Body of pancreas (tissue), 4 donors: ENCODE data around the gene PTPRM. TPM values are rescaled to one million over a fixed set of nuclear protein-coding genes. Genes with fewer than 3 reads are reported as not detected.

Source experiments
- ATAC-seq: fragments of 150-250 bp; one replicate; pipeline ENCODE4 v1.9.1; 2016
- DNase-seq, 4 donors: peaks; one replicate each; pipeline ENCODE4 v3.0.0-alpha.2; 2019
- H3K27ac ChIP-seq, 4 donors: fragments of 200-600 bp; sonication (generic); 1 replicate in 3 of 4; 2 replicates in 1 of 4; pipeline versions ENCODE4 v1.5.1 to v1.6.1; 2016 to 2019; ENCODE audit warnings: mild to moderate bottlenecking in 1 of 4, mixed read lengths in 1 of 4, moderate library complexity in 1 of 4
- H3K27me3 ChIP-seq, 2 donors: fragments of 200-600 bp; sonication (generic); one replicate each; pipeline ENCODE4 v1.6.0; 2016; ENCODE audit warnings: mild to moderate bottlenecking in 1 of 2
- H3K36me3 ChIP-seq, 2 donors: fragments of 200-600 bp; sonication (generic); replicated peaks in 1 of 2; 2 replicates each; pipeline ENCODE4 v1.5.1; 2016; ENCODE audit warnings: low read depth in 2 of 2; ENCODE audit not compliant: insufficient read depth in 1 of 2
- H3K4me1 ChIP-seq: fragments of 200-600 bp; sonication (generic); one replicate; pipeline ENCODE4 v1.6.0; 2016
- H3K4me3 ChIP-seq, 2 donors: fragments of 200-600 bp; sonication (generic); 1 replicate in 1 of 2; 2 replicates in 1 of 2; pipeline ENCODE4 v1.5.1; 2016 to 2019
- H3K9me3 ChIP-seq, 3 donors: fragments of 200-600 bp; sonication (generic); 1 replicate in 2 of 3; 2 replicates in 1 of 3; pipeline ENCODE4 v1.5.1; 2016
- POLR2A ChIP-seq, 3 donors: fragments of 450-650 bp; IDR thresholded peaks; one replicate each; pipeline ENCODE4 v1.6.1; 2016; ENCODE audit warnings: antibody characterized with exemption in 3 of 3, mild to moderate bottlenecking in 2 of 3
- WGBS, 2 donors: methylation state at CpG; one replicate each; pipeline ENCODE4 v1.1.5; 2017; 5-methylcytosine and 5-hydroxymethylcytosine counted together
- intact Hi-C: fragments of 100-400 bp; cut with DNase I; formaldehyde crosslinking; loops from one replicate; pipeline ENCODE4 v1.15.1; 2023
- total RNA-seq, 2 donors: library from RNA; depleted of rRNA; stranded (reverse); fragments of >200 nt; gene quantifications; one replicate each; pipeline ENCODE4 v1.1.0, GENCODE V29; 2016
- TF ChIP-seq, protein P1 (sequence below), 7 experiments: fragments of 450-650 bp in 4 of 7; fragments of 200-600 bp in 3 of 7; sonication (generic) in 3 of 7; IDR thresholded peaks; one replicate each; pipeline ENCODE4 v1.5.1; 2016 to 2019; ENCODE audit warnings: antibody characterized with exemption in 7 of 7

Gene PTPRM
- total RNA-seq, 2 donors from 2014 or later, result 38.2 to 48.0 TPM

DNA sequence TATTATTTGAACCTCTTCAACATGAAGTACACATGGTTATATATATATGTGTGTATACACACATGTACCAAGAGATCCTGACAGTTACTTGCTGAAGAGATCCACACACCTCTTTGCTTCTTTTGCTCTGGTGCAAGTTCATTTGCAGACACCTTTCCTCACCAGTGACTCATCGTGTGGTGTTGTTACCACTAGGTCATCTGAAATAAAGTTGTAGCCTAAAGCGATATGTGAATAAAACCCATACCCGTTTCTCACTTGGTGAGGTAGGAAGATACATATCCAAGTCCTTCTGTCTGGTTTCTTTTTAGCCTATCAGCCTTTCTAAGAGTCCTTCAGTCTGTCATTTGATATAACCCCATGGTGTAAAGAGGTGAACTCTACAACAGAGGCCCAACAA, 662.7 kb downstream of the PTPRM start:
- DNase-seq (no peak), ATAC-seq (no peak)
- 90 to 96% methylated on average over 3 of the region's 3 CpGs for WGBS, 2 donors
- no peaks in the 10 kb centered on the region for H3K27me3 ChIP-seq
- H3K4me3 ChIP-seq, result no peak overlapping the region
- no peaks in the 10 kb centered on the region for H3K36me3 ChIP-seq
- no peaks in the 10 kb centered on the region for H3K4me1 ChIP-seq
- H3K9me3 ChIP-seq, result no peaks in the 10 kb centered on the region
- TF ChIP-seq, protein P1, sequence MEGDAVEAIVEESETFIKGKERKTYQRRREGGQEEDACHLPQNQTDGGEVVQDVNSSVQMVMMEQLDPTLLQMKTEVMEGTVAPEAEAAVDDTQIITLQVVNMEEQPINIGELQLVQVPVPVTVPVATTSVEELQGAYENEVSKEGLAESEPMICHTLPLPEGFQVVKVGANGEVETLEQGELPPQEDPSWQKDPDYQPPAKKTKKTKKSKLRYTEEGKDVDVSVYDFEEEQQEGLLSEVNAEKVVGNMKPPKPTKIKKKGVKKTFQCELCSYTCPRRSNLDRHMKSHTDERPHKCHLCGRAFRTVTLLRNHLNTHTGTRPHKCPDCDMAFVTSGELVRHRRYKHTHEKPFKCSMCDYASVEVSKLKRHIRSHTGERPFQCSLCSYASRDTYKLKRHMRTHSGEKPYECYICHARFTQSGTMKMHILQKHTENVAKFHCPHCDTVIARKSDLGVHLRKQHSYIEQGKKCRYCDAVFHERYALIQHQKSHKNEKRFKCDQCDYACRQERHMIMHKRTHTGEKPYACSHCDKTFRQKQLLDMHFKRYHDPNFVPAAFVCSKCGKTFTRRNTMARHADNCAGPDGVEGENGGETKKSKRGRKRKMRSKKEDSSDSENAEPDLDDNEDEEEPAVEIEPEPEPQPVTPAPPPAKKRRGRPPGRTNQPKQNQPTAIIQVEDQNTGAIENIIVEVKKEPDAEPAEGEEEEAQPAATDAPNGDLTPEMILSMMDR (IDR thresholded peaks at IDR 0.05), result no peak
- TF ChIP-seq POLR2A (IDR thresholded peaks at IDR 0.05), result no peak
- H3K27ac ChIP-seq, result no peak overlapping the region
- intact Hi-C loops, result no loop called here

DNA sequence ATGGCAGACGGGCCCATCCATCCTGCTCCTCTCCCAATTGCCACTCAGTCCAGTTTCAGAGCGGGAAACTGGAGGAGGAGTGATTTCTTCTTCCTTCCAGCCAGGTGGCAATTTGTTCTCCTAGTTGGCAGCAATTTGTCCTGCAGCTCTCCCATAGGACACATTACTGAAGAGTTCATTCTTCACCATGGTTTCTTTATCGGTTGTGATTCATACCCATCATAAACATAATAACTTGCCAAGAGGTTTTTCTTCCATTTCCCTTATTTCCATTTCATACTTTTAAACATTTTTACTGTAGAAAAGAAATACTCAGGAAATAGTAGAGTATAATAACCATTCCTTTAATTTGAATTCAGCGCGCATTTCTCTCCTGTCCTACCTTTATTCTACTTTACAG, 664.2 kb downstream of the PTPRM start:
- H3K4me1 ChIP-seq, result no peaks in the 10 kb centered on the region
- TF ChIP-seq, protein P1 (IDR thresholded peaks at IDR 0.05), result no peak
- TF ChIP-seq POLR2A (IDR thresholded peaks at IDR 0.05), result no peak

DNA sequence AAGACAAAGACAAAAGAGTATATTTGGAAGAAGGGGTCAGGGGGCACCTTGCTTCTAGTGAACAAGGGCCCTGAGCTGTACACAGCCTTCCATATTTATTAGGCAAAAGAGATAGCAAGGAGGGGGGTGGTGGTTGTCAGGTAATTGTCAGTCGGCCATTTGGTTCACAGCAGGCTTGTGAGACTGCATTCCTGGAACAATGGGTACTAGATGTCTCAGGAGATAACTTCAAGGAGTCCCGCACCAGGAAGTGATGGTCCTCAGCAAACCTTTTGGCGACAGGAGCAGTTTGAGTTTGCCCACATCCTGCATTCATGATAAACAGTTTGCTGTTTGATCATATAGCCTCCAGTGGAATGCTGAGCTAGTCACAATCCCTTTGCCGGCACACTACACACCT, 665.7 kb downstream of the PTPRM start:
- DNase-seq (no peak), ATAC-seq (no peak)
- H3K36me3 ChIP-seq, result no peaks in the 10 kb centered on the region
- H3K9me3 ChIP-seq, result no peaks in the 10 kb centered on the region
- no peaks in the 10 kb centered on the region for H3K4me1 ChIP-seq
- no peak overlapping the region for H3K27ac ChIP-seq
- no peak overlapping the region for H3K4me3 ChIP-seq
- no peaks in the 10 kb centered on the region for H3K27me3 ChIP-seq
- intact Hi-C loops, result no loop called here
- 74 to 79% methylated on average over 4 of the region's 4 CpGs for WGBS, 2 donors
- TF ChIP-seq, protein P1 (IDR thresholded peaks at IDR 0.05), result no peak
- no peak for TF ChIP-seq POLR2A (IDR thresholded peaks at IDR 0.05)

More for the DNA sequence above, 664.2 kb downstream of the PTPRM start:
- H3K9me3 ChIP-seq, result no peaks in the 10 kb centered on the region
- no peaks in the 10 kb centered on the region for H3K27me3 ChIP-seq
- H3K27ac ChIP-seq, result no peak overlapping the region
- no peak overlapping the region for H3K4me3 ChIP-seq
- 81 to 92% methylated on average over 5 of the region's 5 CpGs for WGBS, 2 donors
- no peaks in the 10 kb centered on the region for H3K36me3 ChIP-seq
- ATAC-seq (no peak), DNase-seq (no peak)
- intact Hi-C loops, result no loop called here

DNA sequence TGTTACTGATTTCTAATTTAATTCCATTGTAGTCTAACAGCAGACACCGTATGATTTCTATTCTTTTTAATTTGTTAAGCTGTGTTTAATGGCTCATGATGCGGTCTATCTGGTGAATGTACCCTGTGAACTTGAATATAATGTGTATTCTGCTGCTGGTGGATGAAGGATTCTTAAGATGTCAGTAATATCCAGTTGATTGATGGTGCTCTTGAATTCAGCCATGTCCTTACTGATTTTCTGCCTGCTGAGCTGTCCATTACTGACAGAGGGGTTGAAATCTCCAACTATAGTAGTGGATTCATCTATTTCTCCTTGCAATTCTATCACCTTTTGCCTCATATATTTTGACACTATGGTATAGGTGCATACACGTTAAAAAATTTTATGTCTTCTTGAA, 668.8 kb downstream of the PTPRM start:
- WGBS, 2 donors, result 89 to 96% methylated on average over 3 of the region's 3 CpGs
- no peak for TF ChIP-seq POLR2A (IDR thresholded peaks at IDR 0.05)
- TF ChIP-seq, protein P1 (IDR thresholded peaks at IDR 0.05), result no peak
- no peaks in the 10 kb centered on the region for H3K36me3 ChIP-seq
- DNase-seq, result no peak
- H3K9me3 ChIP-seq, result no peaks in the 10 kb centered on the region
- H3K27me3 ChIP-seq, result no peaks in the 10 kb centered on the region
- H3K27ac ChIP-seq, result no peak overlapping the region
- intact Hi-C loops, result no loop called here
- no peaks in the 10 kb centered on the region for H3K4me1 ChIP-seq
- H3K4me3 ChIP-seq, result no peak overlapping the region
- ATAC-seq, result no peak

DNA sequence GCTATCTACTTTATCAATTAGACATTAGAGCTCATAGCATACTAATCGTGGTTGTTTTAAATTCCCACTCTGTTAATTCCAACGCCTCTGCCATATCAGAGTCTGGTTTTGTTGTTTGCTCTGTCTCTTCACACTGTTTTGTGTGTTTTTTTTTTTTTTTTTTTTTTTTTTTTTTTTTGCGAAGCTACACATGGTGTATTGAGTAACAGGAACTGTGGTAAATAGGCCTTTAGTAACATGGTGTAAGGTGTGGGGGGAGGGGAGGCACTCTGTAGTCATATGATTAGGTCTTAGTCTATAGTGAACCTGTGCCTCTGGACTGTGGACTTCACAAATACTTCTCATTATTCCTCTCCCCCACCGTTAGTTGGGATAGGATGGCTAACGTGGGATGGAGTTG, 671.4 kb downstream of the PTPRM start:
- DNase-seq (no peak), ATAC-seq (no peak)
- Histone ChIP-seq H3K27me3 (no peaks in the 10 kb centered on the region), H3K36me3 (no peaks in the 10 kb centered on the region), H3K4me3 (no peak overlapping the region), H3K27ac (no peak overlapping the region), H3K4me1 (no peaks in the 10 kb centered on the region), H3K9me3 (no peaks in the 10 kb centered on the region)
- intact Hi-C loops, result no loop called here
- WGBS, 2 donors, result 87 to 92% methylated on average over 5 of the region's 5 CpGs
- TF ChIP-seq, protein P1 (IDR thresholded peaks at IDR 0.05), result no peak
- no peak for TF ChIP-seq POLR2A (IDR thresholded peaks at IDR 0.05)
